Fibroblast of lung (primary cell): Measurements from ENCODE around the gene ZNF821.
A peak's percentile ranks its signal among the peaks of the same experiment; 100 is the strongest.

Source experiments
- EZH2 ChIP-seq: IDR thresholded peaks from 2 replicates; pipeline ENCODE4 v1.5.1; 2012; ENCODE audit warnings: low read length, control low read depth, mild to moderate bottlenecking; ENCODE audit errors: missing control alignments
- TF ChIP-seq, protein P1 (sequence below), 2 donors: IDR thresholded peaks in 1 of 2; conservative IDR thresholded peaks in 1 of 2; 1 replicate in 1 of 2; 2 replicates in 1 of 2; pipeline ENCODE4 v1.5.1; 2011 to 2012; ENCODE audit warnings: low read length in 2 of 2, control low read depth in 1 of 2, inconsistent platforms in 1 of 2, low read depth in 1 of 2, mild to moderate bottlenecking in 1 of 2

DNA sequence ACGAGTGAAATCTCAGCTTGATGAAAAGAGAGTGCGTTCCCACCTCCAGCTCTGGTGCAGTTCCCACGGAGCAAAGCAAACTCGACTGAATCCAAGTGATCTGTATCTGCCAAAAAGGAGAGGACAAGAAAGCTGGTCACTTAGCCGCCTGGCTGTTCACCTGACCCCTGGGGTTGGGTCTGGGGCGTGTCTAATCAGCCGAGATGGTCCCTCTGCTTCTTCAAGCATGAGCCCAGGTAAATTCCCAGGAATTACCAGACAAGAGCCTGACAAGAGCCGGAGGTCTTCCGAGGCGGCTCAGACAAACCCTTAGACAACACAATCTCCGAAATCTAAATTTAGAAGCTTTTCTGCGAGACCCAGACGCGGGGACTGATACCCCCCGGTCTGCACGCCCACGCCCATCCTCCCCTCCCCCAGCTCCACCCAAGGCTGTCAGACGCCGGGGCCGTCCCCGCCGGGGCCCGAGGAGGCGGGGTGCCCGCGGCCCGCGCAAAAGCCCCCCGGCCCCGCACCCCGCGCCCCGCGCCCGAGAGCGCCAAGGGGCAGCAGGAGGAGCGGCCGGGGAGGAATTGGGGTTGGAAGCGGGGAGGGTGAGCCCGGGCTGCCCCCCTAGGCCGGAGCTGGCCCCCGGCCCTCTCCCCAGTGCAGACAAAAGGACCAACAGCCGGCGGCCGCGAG, 674 bp downstream of the ZNF821 start:
- TF ChIP-seq EZH2: no peak
- TF ChIP-seq, protein P1, sequence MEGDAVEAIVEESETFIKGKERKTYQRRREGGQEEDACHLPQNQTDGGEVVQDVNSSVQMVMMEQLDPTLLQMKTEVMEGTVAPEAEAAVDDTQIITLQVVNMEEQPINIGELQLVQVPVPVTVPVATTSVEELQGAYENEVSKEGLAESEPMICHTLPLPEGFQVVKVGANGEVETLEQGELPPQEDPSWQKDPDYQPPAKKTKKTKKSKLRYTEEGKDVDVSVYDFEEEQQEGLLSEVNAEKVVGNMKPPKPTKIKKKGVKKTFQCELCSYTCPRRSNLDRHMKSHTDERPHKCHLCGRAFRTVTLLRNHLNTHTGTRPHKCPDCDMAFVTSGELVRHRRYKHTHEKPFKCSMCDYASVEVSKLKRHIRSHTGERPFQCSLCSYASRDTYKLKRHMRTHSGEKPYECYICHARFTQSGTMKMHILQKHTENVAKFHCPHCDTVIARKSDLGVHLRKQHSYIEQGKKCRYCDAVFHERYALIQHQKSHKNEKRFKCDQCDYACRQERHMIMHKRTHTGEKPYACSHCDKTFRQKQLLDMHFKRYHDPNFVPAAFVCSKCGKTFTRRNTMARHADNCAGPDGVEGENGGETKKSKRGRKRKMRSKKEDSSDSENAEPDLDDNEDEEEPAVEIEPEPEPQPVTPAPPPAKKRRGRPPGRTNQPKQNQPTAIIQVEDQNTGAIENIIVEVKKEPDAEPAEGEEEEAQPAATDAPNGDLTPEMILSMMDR (conservative IDR thresholded peaks at IDR 0.05 in 1 of 2, IDR thresholded peaks at IDR 0.05 in 1 of 2; ENCODE audit: low read depth in 1 of 2, low read length in 2 of 2): peak in 1 of 2 donors; percentile 31
